H1 (cell line): ENCODE data around the gene ATPAF1. TPM values are rescaled to one million over a fixed set of nuclear protein-coding genes. Genes with fewer than 3 reads are reported as not detected.

Experiments used
- CBX8 ChIP-seq: fragments of 300-800, 300-1000 bp; sonication (generic); IDR thresholded peaks from 2 replicates; pipeline ENCODE4 v1.7.1; 2016; ENCODE audit warnings: low read depth, low read length, borderline replicate concordance
- CTBP2 ChIP-seq: IDR thresholded peaks from 2 replicates; pipeline ENCODE4 v1.7.0; 2011; ENCODE audit warnings: borderline replicate concordance, mild to moderate bottlenecking, moderate library complexity, mixed read lengths, low read length; ENCODE audit not compliant: insufficient read depth, insufficient read length
- E2F6 ChIP-seq: IDR thresholded peaks from 2 replicates; pipeline ENCODE4 v1.6.1; 2012; ENCODE audit warnings: inconsistent platforms
- EZH2 ChIP-seq: fragments of 200-600 bp; sonication (generic); IDR thresholded peaks from 2 replicates; pipeline ENCODE4 v1.7.1; 2012; ENCODE audit warnings: low read depth, mild to moderate bottlenecking, moderate library complexity, low read length, inconsistent platforms; ENCODE audit not compliant: severe bottlenecking
- PHF8 ChIP-seq: fragments of 200-600 bp; sonication (generic); conservative IDR thresholded peaks from 2 replicates; pipeline ENCODE4 v1.7.1; 2012; ENCODE audit warnings: low read depth, mild to moderate bottlenecking, inconsistent platforms, low read length, moderate library complexity
- RAD21 ChIP-seq, 2 experiments: IDR thresholded peaks in 1 of 2; conservative IDR thresholded peaks in 1 of 2; 2 replicates each; pipeline ENCODE4 v1.6.1; 2011; ENCODE audit warnings: low read depth in 2 of 2, low read length in 2 of 2, improper control_type of control experiment in 1 of 2, inconsistent platforms in 1 of 2, mild to moderate bottlenecking in 1 of 2, moderate library complexity in 1 of 2
- SIRT6 ChIP-seq: IDR thresholded peaks from one replicate; pipeline ENCODE4 v1.7.1; 2012; ENCODE audit warnings: low read length, inconsistent platforms
- polyA plus RNA-seq, 7 experiments: library from polyadenylated mRNA; depleted of rRNA in 3 of 7; stranded (reverse) in 5 of 7; unstranded in 2 of 7; fragments of >200 nt in 5 of 7; fragments of 200-250 nt in 2 of 7; gene quantifications; 1 replicate in 5 of 7; 2 replicates in 1 of 7; 4 replicates in 1 of 7; pipeline versions ENCODE4 v1.2.1 to v1.2.3, GENCODE V29; 2011 to 2013; ENCODE audit warnings: missing spikeins in 2 of 7, mixed read lengths in 2 of 7
- total RNA-seq: library from RNA; stranded (reverse); fragmentation: NEBNext Ultra II Directional; extraction: Animal tissue kit (Norgen Biotek cat#: 25700); gene quantifications from 2 replicates; pipeline ENCODE4 v1.2.1, GENCODE V29; 2021

ATPAF1 gene
- total and polyA plus RNA-seq, 2 of the 8 experiments (the other 6 are each of a cell fraction or from before 2014, with no cell fraction given): 46.7 to 55.9 TPM

- TF ChIP-seq RAD21 (IDR thresholded peaks at IDR 0.05 in 1 of 2, conservative IDR thresholded peaks at IDR 0.05 in 1 of 2; ENCODE audit: low read depth in 2 of 2, low read length in 2 of 2) (no peak), PHF8 (no peak), CBX8 (no peak), E2F6 (no peak), EZH2 (no peak), SIRT6 (no peak), CTBP2 (no peak)
Observed at GRCh38 chr1:46687921-46688509, 19.9 kb upstream of the ATPAF1 start (continued).
